NCI-H1092 (cell line): ENCODE measurements around the gene PRPF38B.
A peak's percentile ranks its signal among the peaks of the same experiment; 100 is the strongest.
"Not testable (repeated sequence)": the region's sequence is repeated elsewhere in the genome, so short reads cannot be mapped to it uniquely, and the experiment has no call there.

Source experiments
- DNase-seq: peaks from one replicate; lab custom pipeline; 2025; lab: John Stamatoyannopoulos, UW

Gene PRPF38B

GRCh38 chr1:108691942-108692723, at the start of gene PRPF38B:
TSS of gene PRPF38B (plus strand) at chr1:108692310. CDS start at chr1:108692592, 282 bp downstream.
- DNase-seq, result peak; percentile 92

GRCh38 chr1:108643492-108644335, 48.4 kb upstream of the PRPF38B start:
- DNase-seq, result peak; percentile 60

- no peak for DNase-seq
Measured at GRCh38 chr1:108644984-108645383, 47.1 kb upstream of the PRPF38B start.

- DNase-seq, result no peak
Measured at GRCh38 chr1:108645564-108646184, 46.4 kb upstream of the PRPF38B start.

GRCh38 chr1:108646265-108646647, 45.9 kb upstream of the PRPF38B start:
- no peak for DNase-seq

- no peak for DNase-seq
Measured at GRCh38 chr1:108646648-108647269, 45.4 kb upstream of the PRPF38B start.

- no peak for DNase-seq
Measured at GRCh38 chr1:108653431-108654105, 38.5 kb upstream of the PRPF38B start.

- DNase-seq, result no peak
Measured at GRCh38 chr1:108657356-108658080, 34.6 kb upstream of the PRPF38B start.

GRCh38 chr1:108661030-108661609, 31.0 kb upstream of the PRPF38B start, which contains the start of gene HENMT1:
TSS of gene HENMT1 (minus strand) at chr1:108661093. CDS start at chr1:108659884, 1,209 bp downstream.
- DNase-seq, result peak; percentile 52

GRCh38 chr1:108663074-108663473, 29.0 kb upstream of the PRPF38B start:
- no peak for DNase-seq

- no peak for DNase-seq
Measured at GRCh38 chr1:108664481-108664880, 27.6 kb upstream of the PRPF38B start.

- no peak for DNase-seq
Measured at GRCh38 chr1:108665067-108665466, 27.0 kb upstream of the PRPF38B start.

- DNase-seq, result no peak
Measured at GRCh38 chr1:108665771-108666170, 26.3 kb upstream of the PRPF38B start.

- not testable (repeated sequence) for DNase-seq
Measured at GRCh38 chr1:108667422-108667821, 24.7 kb upstream of the PRPF38B start.

GRCh38 chr1:108668777-108669176, 23.3 kb upstream of the PRPF38B start:
- DNase-seq, result no peak

GRCh38 chr1:108669679-108670078, 22.4 kb upstream of the PRPF38B start:
- no peak for DNase-seq

GRCh38 chr1:108670131-108670773, 21.9 kb upstream of the PRPF38B start:
- DNase-seq, result no peak

GRCh38 chr1:108671143-108671542, 21.0 kb upstream of the PRPF38B start:
- DNase-seq, result no peak

- DNase-seq, result no peak
Measured at GRCh38 chr1:108678706-108679105, 13.4 kb upstream of the PRPF38B start.
